Esophagus mucosa (tissue), 1 donor: ENCODE measurements around the gene GABPB2. TPM values are rescaled to one million over a fixed set of nuclear protein-coding genes. Genes with fewer than 3 reads are reported as not detected.

Experiments
- ATAC-seq: fragments of 200-7000 bp; cut with Tn5 transposase; one replicate; pipeline ENCODE4 v1.9.1; 2020
- total RNA-seq: library from RNA; stranded (reverse); gene quantifications from one replicate; pipeline ENCODE4 v1.2.4, GENCODE V29; 2023
- donor health status: DM: yes; HTN: yes; CAD: no.

Gene GABPB2
- total RNA-seq, result 10.6 TPM

DNA sequence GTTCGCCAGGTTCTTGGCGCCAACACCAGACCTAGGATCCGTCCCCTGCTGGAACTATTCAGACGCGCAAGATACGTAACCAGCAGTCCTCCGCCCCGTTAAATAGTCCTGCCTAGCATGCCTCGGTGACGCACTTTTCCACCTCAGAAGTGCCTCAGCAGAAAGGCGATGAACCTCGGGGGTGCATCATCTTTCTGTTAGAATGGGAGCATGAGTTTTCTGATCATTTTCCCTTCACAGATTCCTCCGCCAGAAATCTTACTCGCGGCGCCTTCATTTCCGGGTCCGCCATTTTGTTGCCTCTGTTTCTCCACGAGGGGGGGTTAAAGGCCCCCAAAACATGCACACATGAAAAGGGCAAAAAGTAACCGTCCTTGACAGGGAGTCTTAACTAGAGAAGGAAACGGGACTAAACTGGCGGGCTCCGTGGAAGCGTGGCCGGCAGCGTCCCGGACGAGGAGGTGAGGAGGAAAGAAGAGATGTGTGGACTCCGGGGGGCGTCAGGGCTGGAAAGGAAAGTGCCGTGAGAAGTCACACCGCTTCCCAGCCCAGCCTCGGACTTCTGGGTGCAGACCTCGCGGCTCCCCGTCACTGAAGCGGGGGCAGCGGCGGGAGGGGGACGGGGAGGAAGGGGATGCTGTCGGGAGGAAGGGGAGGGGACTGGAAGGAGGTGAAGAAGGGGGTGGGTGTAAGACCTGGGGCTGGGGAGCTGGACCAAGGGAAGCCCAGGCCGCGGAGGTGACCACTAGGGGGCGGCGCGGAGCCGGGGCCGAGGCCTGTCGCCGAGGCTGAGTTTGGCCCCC lies at the start of gene GABPB2:
Gene GABPB2, plus strand, starts transcription at position 288 of the 803 bp plus-strand sequence. CDS start 17,429 bp downstream, outside the sequence.
- ATAC-seq, result peak; percentile 89

DNA sequence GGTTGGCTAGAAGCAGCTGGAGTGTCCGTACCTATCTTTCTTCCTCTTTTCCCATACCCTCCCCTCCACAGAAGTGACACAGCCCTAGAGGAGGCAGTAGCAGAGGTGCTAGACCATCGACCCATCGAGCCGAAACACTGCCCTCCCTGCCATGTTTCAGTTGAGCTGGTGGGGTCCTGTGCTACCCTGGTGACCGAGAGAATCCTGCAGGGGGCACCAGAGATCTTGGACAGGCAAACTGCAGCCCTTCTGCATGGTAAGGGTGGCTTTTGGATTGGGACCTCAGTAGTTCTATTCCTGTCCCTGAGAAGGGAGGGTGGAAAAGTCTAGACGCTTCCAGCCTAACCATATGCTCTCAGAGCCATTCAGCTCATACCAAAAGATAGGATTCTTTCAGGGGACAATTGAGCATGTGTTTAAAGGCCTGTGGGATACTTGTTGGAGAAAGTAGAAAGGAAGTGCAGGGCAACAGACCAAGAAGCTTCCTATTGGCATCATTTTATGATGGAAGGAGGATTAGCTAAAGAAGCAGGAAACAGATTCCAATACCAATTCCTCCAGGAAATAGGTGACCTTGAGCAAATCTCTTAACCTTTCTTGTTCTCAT lies 45.9 kb upstream of the GABPB2 start:
- peak; percentile 89 for ATAC-seq

DNA sequence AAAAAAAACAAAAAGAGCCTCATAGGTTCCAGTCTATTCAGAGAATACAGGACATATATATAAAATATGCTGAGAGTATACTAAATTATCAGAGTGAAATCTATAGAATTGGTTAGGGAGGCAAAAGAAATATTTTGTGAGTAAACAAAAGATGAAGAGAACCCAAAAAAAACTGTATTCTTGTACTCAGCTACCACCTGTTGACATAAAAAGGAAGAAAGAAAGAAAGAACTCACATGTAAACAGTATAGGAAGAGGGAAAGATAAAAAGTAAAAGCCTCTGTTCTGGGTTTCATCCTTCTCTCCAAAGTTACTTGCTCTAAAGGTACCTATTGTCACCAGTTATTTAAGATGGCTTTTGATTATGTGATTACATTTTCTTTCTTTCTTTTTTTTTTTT lies 44.1 kb upstream of the GABPB2 start:
- ATAC-seq, result no peak

- no peak for ATAC-seq
Measured at GRCh38 chr1:151032164-151032563, 38.4 kb upstream of the GABPB2 start.

- ATAC-seq, result peak; percentile 43
Measured at GRCh38 chr1:151035167-151035566, 35.4 kb upstream of the GABPB2 start.

- peak; percentile 87 for ATAC-seq
Measured at GRCh38 chr1:151036356-151036755, 34.2 kb upstream of the GABPB2 start, which contains the start of gene BNIPL. Gene BNIPL, plus strand, starts transcription at chr1:151036586. Its CDS starts 140 bp downstream, at chr1:151036726.

DNA sequence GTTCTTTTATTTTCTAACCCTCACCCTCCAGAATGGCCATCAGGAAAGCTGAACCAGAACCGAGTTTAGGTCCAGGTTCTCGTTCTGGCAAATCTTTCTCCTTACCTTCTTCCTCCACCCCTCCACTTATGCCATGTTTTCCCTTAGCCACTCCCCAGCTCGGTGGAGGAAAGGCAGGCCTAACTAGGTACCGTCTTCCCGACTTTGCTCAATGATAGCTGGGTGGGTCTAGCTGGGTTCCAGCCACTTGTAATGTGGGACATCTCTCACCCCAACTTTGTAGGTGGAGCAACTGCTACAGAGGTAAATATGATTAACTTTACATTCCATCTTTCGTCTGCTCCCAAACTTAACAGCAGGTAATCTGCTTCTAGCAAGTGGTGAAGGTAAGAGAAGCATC lies 33.5 kb upstream of the GABPB2 start:
- peak; percentile 58 for ATAC-seq

DNA sequence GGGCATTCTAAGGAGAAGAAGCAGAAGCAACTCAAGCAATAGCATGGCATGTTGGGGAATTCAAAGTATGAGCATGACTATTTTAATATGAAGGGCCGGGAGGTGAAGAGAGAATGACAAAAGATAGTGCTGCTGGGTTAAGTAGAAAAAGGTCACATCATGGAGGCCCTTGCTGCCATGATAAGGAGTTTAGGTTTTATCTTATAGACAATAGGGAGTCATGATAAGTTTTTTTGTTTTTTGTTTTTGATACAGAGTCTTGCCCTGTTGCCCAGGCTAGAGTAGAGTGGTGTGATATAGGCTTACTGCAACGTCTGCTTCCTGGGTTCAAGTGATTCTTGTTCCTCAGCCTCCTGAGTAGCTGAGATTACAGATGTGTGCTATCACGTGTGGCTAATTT lies 31.0 kb upstream of the GABPB2 start:
- no peak for ATAC-seq

DNA sequence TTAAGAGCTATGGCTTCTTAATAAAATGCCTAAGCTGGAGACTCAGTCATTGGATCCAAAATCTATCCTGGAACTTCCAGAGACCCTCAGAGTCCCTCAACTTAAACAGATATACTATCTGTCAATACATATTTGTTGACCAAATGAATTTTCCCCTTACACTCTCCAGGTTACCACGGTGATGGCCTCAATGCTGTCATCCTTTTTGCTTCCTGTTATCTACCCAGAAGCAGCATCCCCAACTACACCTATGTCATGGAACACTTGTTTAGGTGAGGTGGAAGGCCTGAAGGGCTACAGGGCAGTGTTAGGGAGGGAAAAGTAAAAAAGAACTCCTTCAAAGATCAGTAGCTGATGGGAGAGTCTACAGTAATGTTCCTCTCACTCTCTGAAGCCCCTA lies 27.4 kb upstream of the GABPB2 start:
- ATAC-seq, result no peak

GRCh38 chr1:151047591-151047924 lies 23.0 kb upstream of the GABPB2 start, which contains the start of gene C1orf56:
Gene C1orf56, plus strand, starts transcription at chr1:151047751. Its CDS starts 97 bp downstream, at chr1:151047848.
- ATAC-seq, result peak; percentile 51

DNA sequence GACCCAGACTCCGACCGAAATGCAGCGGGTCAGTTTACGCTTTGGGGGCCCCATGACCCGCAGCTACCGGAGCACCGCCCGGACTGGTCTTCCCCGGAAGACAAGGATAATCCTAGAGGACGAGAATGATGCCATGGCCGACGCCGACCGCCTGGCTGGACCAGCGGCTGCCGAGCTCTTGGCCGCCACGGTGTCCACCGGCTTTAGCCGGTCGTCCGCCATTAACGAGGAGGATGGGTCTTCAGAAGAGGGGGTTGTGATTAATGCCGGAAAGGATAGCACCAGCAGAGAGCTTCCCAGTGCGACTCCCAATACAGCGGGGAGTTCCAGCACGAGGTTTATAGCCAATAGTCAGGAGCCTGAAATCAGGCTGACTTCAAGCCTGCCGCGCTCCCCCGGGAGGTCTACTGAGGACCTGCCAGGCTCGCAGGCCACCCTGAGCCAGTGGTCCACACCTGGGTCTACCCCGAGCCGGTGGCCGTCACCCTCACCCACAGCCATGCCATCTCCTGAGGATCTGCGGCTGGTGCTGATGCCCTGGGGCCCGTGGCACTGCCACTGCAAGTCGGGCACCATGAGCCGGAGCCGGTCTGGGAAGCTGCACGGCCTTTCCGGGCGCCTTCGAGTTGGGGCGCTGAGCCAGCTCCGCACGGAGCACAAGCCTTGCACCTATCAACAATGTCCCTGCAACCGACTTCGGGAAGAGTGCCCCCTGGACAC lies 22.5 kb upstream of the GABPB2 start:
- ATAC-seq, result peak; percentile 84

- no peak for ATAC-seq
Measured at GRCh38 chr1:151048645-151049032, 21.9 kb upstream of the GABPB2 start.

- peak; percentile 1 for ATAC-seq
Measured at GRCh38 chr1:151049458-151049857, 21.1 kb upstream of the GABPB2 start.

DNA sequence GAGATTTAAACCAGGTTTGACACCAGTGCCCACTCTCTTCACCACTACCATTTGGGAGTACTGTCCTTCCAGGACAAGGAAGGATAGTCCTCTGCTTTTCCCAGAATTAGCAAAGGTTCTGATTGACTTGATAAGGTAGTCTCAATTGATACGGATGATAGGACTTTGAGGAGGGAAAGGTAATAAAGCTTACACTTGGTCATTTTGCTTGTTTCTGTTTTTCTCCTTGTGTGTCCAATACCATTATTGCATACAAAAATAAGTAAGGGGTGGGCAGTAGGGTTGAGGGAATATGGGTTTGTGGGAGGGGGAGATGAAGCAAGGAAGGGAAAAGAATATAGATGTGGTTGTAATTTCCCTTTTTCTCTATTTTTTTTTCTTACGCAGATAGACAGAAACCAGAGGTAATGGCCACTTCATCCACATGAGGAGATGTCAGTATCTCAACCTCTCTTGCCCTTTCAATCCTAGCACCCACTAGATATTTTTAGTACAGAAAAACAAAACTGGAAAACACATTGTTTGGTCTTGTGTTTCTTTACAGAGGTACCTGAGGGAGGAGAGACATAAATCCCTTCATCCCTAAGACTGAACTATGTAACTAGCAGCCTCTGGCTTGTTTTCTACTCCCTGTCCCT lies 20.4 kb upstream of the GABPB2 start:
- ATAC-seq, result no peak

DNA sequence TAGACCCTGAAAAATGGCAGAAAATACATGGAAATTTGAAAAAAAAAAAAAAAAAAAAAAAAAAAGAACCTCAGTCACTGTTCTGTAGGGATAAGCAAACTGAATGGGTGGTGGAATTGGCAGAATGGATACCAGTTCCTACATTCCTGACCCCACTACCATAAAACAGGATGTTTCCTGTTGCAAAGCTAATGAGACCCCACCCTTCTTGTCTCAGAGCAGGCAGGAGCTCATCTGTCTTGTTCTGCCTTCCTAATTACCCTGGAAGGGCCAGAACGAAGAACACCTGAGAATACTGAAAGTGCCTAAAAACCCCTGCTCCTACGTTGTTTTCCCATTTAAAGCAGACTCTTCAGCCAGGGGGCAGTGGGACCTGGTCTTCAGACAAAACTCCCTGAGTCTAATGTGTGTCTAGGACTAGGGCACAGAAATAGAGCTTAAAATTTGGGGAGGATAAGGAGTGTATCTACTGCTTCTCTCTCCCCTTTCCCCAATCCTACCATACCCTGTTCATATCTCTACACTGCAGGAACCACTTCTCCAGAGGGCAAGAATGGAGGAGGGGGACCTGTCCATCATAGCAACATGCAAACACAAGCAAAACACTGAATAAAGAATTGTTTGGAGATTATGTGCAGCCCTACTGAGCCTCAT lies 19.1 kb upstream of the GABPB2 start:
- no peak for ATAC-seq

GRCh38 chr1:151054971-151055547 lies 15.5 kb upstream of the GABPB2 start:
- peak; percentile 43 for ATAC-seq

GRCh38 chr1:151055581-151055980 lies 15.0 kb upstream of the GABPB2 start:
- ATAC-seq, result no peak

- no peak for ATAC-seq
Measured at GRCh38 chr1:151056149-151056548, 14.4 kb upstream of the GABPB2 start.

GRCh38 chr1:151058692-151059091 lies 11.9 kb upstream of the GABPB2 start:
- peak; percentile 83 for ATAC-seq

GRCh38 chr1:151059109-151060006 lies 11.2 kb upstream of the GABPB2 start, which contains the start of gene CDC42SE1:
Gene CDC42SE1, minus strand, starts transcription at chr1:151059622. Its CDS starts 3,892 bp downstream, at chr1:151055730.
- peak; percentile 86 for ATAC-seq
